GM12891 (cell line): ENCODE results near the gene BACH2.

Experiments used
- POLR2A ChIP-seq: IDR thresholded peaks from 2 replicates; pipeline ENCODE4 v1.6.1; 2011; ENCODE audit warnings: low read depth, low read length, control low read depth
- TAF1 ChIP-seq: IDR thresholded peaks from 2 replicates; pipeline ENCODE4 v1.6.1; 2011; ENCODE audit warnings: low read depth, low read length, control low read depth

GRCh38 chr6:90261801-90262200, 34.8 kb downstream of the BACH2 start:
- TF ChIP-seq TAF1 (no peak), POLR2A (no peak)
